HG02763 (cell line): ENCODE measurements around the gene CSNK1G2.

Source experiments
- ATAC-seq: cut with Tn5 transposase; IDR thresholded peaks from one replicate; pipeline ENCODE4 v1.9.1; 2021; ENCODE audit warnings: mild to moderate bottlenecking, moderate library complexity; ENCODE audit not compliant: unreplicated experiment

The CSNK1G2 gene

DNA sequence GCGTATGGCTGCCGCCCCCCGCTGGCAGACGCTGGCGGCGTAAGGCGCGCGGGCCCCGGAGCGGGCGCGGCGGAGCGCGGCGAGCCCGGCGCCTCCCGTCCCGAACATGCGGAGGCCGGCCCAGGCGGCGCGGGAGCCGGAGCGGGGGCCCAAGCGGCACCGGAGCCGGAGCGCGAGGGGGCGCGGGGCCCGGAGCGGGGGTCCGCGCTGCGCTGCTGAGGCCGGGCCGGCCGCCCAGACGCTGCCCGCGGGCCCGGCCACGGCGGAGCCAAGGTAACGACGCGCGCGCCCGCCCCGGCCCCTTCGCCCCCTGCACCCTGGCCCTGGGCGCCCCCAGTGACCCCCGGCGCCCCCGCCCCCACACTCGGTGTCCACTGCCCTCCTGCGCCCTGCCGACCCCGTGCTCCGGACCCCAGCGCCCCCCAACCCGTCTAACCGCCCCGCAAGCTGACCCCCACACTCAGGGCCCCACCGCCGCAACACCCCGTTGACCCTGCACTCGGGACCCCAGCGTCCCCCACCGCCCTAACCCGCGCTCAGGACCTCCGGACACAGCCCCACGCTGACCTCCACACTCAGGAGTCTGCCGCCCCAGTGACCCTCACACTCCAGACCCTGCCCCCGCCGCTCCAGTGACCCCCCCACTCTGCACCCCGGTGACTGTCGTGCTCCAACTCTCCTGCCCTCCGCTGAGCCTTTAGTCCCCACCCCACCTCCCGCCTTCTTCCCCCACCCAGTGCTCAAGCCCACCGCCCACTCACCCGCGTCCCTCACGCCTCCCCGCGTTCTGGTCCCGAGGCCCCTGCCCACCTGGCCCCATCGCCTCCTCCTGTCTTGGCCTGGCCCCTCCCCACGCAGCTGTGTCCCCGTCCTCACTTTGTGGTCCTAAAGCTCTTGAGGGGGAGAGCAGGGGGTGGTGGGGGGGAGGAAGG lies at the start of gene CSNK1G2:
TSS of gene CSNK1G2 (plus strand) at position 27 of the 932 bp plus-strand sequence. CDS start 28,601 bp downstream, outside the sequence.
- ATAC-seq, result peak; percentile 58

DNA sequence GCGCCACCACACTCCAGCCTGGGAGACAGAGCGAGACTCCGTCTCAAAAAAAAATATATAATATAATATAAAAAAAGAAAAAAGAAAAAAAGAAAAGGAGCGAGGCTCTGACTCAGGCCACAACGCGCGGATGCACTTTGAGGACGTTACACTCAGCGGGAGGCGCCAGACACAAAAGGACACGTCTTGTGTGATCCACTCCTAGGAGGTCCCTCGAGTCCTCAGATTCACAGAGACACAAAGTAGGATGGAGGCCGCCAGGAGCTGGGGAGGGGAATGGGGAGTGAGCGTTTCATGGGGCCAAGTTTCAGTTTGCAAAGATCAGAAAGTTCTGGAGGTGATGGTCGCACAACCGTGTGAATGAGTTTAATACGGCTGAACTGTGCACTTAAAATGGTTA lies 47.2 kb upstream of the CSNK1G2 start:
- ATAC-seq, result no peak

DNA sequence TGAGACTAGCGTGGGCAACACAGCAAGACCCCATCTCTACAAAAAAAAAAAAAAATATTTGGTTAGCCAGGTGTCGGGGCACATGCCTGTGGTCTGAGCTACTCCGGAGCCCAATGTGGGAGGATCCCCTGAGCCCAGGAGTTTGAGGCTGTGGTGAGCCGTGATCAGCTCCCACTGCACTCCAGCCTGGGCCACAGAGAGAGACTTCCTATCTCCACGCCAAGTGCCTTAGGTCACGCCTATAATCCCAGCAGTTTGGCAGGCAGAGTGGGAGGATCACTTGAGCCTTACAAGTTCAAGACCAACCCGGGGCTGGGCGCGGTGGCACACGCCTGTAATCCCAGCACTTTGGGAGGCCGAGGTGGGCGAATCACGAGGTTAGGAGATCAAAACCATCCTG lies 44.5 kb upstream of the CSNK1G2 start:
- ATAC-seq, result no peak

- ATAC-seq, result no peak
These were observed 39.0 kb upstream of the CSNK1G2 start for GRCh38 chr19:1901940-1902404.

DNA sequence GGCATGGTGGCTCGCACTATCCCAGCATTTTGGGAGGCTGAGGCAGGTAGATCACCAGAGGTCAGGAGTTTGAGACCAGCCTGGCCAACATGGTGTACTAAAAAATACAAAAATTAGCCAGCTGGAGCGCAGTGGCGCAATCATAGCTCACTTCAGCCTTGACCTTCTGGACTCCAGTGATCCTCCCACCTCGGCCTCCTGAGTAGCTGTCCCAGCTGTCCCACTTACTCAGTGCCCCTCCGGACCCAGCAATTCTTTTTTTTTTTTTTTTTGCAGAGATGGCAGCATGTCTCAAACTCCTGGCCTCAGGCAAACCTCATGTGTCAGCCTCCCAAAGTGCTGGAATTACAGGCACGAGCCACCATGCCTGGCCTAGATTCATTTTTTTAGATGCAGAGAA lies 38.0 kb upstream of the CSNK1G2 start:
- ATAC-seq, result no peak

- no peak for ATAC-seq
These were observed 36.2 kb upstream of the CSNK1G2 start for GRCh38 chr19:1904860-1905109.

DNA sequence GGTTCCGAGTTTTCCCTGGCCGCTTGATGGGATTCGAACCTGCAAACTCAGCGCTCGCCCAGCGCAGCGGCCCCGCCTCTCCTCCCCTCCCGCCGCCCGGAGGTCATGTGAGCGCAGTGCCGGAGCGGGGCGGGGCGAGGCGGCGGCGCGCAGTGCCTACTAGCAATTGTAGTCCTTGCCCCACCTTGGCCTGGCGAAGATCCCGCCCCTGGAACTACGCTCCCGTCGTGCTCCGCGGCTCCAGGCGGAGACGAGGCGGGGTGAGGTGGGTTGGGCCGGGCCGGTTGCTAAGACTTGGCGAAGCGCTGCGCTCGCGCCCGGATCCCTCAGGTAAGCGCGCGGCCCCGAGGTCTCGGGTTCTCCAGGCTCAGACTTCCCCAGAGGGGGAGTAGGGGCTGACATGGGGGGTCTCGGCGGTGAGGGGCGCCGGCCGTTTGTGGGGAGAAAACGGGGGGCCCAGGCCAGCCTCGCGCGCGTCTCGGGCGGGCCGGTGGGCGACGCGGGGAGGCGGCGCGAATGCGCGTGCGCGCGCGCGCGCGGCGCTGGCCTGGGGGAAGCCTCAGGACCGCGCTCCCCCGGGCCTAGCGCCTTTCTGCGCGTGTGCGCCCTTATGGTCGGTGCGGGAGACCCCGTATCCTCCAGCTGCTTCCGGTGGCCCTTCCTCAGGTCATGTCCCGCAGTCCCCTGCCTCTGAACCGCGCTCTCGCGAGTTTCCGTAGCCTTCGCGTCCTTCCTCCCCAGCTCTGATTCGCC lies 35.7 kb upstream of the CSNK1G2 start, which contains the start of the genes ADAT3 and SCAMP4:
TSS of gene ADAT3 (plus strand) at position 290 of the 753 bp plus-strand sequence. CDS start 6,649 bp downstream, outside the sequence.
TSS of gene SCAMP4 (plus strand) at position 290 of the 753 bp plus-strand sequence. CDS start 9,621 bp downstream, outside the sequence.
- ATAC-seq, result peak; percentile 82

DNA sequence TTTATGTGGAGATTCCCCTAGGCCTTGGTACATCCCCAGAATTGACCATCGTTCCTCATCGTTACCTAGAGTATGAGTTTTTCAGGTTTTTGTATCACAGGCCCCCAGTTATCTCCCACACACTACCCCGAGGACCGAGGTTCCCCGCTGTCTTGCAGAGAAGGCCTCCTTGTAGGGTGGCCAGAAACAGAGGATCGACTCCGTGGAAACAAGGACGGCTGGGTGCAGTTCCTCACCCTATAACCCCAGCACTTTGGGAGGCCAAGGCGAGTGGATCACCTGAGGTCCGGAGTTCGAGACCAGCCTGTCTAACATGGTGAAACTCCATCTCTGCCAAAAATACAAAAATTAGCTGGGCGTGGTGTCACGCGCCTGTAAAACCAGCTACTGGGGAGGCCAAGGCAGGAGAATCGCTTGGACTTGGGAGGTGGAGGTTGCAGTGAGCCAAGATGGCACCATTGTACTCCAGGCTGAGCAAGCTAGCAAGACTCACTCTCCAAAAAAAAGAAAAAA lies 35.1 kb upstream of the CSNK1G2 start:
- ATAC-seq, result no peak

- ATAC-seq, result no peak
These were observed 33.9 kb upstream of the CSNK1G2 start for GRCh38 chr19:1906985-1907562.

DNA sequence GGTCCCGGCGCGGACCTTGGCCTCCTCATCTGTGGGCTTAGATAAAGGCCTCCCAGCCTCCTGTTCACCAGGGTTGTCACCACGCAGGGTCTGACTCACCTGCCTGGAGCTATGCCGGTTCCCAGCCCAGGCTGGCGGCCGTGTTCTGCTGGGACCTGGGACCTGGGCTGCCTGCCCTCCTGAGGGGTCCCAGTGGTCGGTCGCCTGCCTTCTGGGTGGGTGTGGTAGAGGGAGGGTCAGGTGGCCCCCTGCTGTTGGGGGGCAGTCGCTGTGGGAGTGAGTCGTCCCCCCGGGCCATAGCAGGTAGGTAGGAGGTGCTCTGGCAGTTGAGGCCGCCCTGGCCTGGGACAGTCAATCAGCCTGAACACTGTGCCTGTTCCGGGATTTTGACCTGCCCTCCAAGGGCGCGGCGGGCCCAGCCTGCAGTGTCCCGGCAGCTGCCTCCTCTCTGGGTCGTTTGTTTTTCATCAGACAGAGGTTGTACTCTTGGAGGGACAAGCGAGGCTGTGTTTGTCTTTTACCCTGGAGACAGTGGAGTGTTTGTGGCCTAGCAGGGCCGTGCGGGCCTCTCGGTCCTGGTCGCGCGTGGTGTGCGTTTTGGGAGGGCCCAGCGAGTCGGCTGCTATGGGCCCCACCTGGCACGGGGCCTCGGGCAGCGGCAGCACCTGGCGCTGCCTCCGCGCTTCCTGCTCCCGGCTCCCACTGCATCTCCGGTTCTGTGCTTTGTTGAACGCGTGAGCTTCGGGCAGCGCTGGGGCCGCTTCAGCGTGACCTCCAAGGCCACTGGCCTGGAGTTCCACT lies 33.2 kb upstream of the CSNK1G2 start:
- ATAC-seq, result no peak

- ATAC-seq, result no peak
These were observed 32.7 kb upstream of the CSNK1G2 start for GRCh38 chr19:1908364-1908678.

DNA sequence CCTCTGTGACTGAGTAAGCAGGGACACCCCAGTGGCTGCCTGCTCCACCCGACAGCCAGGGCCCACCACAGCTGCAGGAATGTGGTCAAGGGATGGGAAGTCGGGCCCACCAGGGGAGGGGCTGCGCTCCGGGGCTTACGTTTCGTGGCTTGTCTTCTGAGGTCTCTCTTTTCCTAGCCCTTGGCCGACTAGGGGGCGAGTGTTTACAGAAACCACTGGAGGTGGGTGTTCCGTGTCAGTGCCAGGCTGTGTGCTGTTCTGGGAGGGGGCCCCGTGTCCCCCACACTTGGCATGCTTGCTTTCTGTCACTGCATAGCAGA lies 31.3 kb upstream of the CSNK1G2 start:
- ATAC-seq, result no peak

- no peak for ATAC-seq
These were observed 30.8 kb upstream of the CSNK1G2 start for GRCh38 chr19:1910177-1910576.

DNA sequence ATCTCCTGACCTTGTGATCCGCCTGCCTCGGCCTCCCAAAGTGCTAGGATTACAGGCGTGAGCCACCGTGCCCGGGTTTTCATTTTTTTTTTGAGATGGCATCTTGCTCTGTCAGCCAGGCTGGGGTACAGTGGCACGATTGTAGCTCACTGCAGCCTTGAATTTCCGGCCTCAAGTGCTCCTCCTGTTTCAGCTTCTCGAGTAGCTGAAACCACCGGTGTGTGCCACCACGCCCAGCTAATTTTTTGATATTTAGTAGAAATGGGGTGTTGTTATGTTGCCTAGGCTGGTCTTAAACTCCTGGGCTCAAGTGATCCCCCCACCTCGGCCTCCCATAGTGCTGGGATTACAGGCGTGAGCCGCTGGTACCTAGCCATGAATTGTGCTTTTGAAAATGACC lies 29.9 kb upstream of the CSNK1G2 start:
- ATAC-seq, result no peak

- no peak for ATAC-seq
These were observed 29.0 kb upstream of the CSNK1G2 start for GRCh38 chr19:1911995-1912394.

- no peak for ATAC-seq
These were observed 28.0 kb upstream of the CSNK1G2 start for GRCh38 chr19:1912760-1913505.

DNA sequence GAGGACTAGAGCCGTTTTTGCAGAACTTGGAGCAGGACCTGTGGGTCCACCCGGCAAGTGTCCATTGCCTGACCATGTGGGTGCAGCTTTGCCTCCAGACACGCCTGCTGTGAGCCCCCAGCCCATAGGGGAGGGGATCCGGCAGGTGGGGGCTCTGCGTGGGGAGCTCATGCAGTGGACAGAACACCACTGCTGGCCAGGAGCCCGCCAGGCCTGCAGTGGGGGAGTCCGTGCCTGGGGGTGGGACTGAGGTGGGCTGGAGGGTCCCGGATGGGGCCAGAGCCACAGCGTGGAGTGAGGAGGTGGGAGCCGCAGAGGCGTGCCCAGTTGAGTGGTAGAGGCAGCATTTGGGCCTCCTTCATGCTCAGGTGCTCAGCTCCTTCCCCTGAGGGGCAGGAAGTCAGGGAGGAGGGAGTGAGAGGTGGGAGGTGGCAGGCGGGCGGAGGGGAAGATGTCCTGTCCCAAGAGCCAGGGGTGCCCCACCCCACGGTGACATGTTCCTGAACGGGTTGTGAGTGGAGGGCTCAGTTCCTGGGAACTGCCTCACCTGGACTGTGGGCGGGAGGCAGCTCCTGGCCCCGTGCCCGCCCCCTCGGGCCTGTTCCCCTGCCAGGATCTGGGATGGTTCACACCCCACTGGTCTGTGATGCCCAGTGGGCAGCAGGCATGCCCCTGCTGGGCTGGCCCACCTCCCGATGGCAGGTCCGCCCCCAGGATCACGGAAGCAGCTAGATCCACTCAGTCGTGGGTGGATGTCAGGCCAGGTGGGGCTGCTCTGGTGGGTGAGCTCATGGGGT lies 27.0 kb upstream of the CSNK1G2 start:
- ATAC-seq, result no peak

- no peak for ATAC-seq
These were observed 26.1 kb upstream of the CSNK1G2 start for GRCh38 chr19:1914826-1915341.

DNA sequence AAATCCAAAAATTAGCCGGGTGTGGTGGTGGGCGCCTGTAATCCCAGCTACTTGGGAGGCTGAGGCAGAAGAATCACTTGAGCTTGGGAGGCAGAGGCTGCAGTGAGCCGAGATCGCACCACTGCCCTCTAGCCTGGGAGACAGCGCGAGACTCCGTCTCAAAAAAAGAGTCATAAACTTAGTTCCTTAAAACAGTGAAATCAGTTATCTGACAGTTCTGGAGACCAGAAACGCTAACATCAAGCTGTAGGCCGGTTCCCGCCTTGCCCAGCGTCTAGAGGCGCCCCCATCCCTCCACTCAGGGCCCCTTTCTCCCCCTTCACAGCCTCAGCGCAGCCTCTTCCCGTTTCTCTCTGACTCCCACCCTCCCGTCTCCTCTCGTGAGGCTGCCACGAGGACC lies 23.8 kb upstream of the CSNK1G2 start:
- no peak for ATAC-seq
